ENCODE measurements around the gene RPS25.

GRCh38 chr11:119023741-119024140 lies 5.6 kb upstream of the RPS25 start:
- TF ChIP-seq CTCF (conservative IDR thresholded peaks at IDR 0.05) = no peak
- TF ChIP-seq ZFX (IDR thresholded peaks at IDR 0.05) = no peak

Data from C4-2B (cell line).